Measurements from ENCODE around the gene ELF1. TPM values are rescaled to one million over a fixed set of nuclear protein-coding genes. Genes with fewer than 3 reads are reported as not detected.
"Not testable (repeated sequence)": the region's sequence is repeated elsewhere in the genome, so short reads cannot be mapped to it uniquely, and the experiment has no call there.

The ELF1 gene
- total and polyA plus RNA-seq, 4 donors: 23.0 to 77.0 (median 47.6) TPM

DNA sequence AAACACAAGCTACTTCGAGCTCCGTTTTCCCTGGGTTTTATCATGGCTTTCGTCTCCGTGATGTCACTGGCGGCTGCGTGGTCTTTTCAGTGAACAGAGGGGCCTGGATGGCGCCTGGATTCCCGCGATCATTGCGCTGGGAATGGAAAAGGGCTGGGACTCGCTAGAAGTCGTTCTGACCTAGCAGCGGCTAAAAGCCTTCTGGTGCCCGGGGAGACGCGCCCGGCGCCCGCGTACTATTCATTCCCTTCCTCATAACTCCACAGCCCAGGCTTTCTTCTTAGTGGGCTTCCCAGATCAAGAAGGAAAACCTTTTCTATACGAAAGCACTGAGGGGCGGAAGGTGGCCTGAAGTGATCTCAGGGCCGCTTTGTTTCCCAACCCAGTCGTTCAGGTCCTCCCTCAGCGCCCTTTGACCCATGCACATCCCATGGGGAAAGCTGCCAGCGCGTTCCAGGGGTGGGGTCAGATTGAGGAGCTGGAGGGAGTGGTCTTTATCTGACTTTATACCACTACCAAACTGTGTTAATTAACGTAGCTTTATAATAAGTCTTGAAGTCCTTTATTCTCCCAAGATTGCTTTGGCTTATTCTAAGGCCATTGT is 96.6 kb downstream of the ELF1 start:
- Histone ChIP-seq H3K4me3 (ENCODE audit: low read length in 2 of 2) (no peak overlapping the region), H3K4me1 (ENCODE audit: control insufficient read depth in 1 of 2, insufficient read depth in 2 of 2, low read length in 2 of 2) (no peaks in the 10 kb centered on the region), H3K36me3 (ENCODE audit: control insufficient read depth in 1 of 2, insufficient read depth in 2 of 2, low read length in 1 of 2) (no peaks in the 10 kb centered on the region), H3K9me3 (ENCODE audit: control insufficient read depth, low read length) (no peaks in the 10 kb centered on the region), H3K27me3 (ENCODE audit: control insufficient read depth in 1 of 2, insufficient read depth in 2 of 2, low read length in 1 of 2) (no peaks in the 10 kb centered on the region), H3K27ac (ENCODE audit: low read depth in 1 of 2, low read length in 2 of 2) (no peak overlapping the region)
- 63 to 64% methylated on average over 28 of the region's 28 CpGs for WGBS, 2 donors
- peak in 1 of 2 donors; percentile 51 for DNase-seq
- ATAC-seq (ENCODE audit: low FRiP score): no peak
- intact Hi-C loops (cut with DNase I): loop anchor here (5.0 to 10.0 kb wide), 4 partner anchors 62 to 150 kb away; partner anchors contain the start of genes MRPS31 (in 1 of the 2) and WBP4 (in 1 of the 2)

GRCh38 chr13:40920826-40921225 is 98.3 kb downstream of the ELF1 start:
- no peaks in the 10 kb centered on the region for H3K4me1 ChIP-seq (ENCODE audit: control insufficient read depth in 1 of 2, insufficient read depth in 2 of 2, low read length in 2 of 2)
- H3K27me3 ChIP-seq (ENCODE audit: control insufficient read depth in 1 of 2, insufficient read depth in 2 of 2, low read length in 1 of 2): no peaks in the 10 kb centered on the region
- H3K4me3 ChIP-seq (ENCODE audit: low read length in 2 of 2): peak overlapping the region; percentile 66 to 73
- no peak for DNase-seq
- H3K9me3 ChIP-seq (ENCODE audit: control insufficient read depth, low read length): no peaks in the 10 kb centered on the region
- WGBS, 2 donors: 2 to 4% methylated on average over 5 of the region's 5 CpGs
- intact Hi-C loops (cut with DNase I): loop anchor here (5.0 to 10.0 kb wide), 4 partner anchors 64 to 149 kb away; partner anchors contain the start of genes MRPS31 (in 1 of the 2) and WBP4 (in 1 of the 2)
- ATAC-seq (ENCODE audit: low FRiP score): no peak
- H3K36me3 ChIP-seq (ENCODE audit: control insufficient read depth in 1 of 2, insufficient read depth in 2 of 2, low read length in 1 of 2): no peaks in the 10 kb centered on the region
- peak overlapping the region; percentile 3 to 59 for H3K27ac ChIP-seq (ENCODE audit: low read depth in 1 of 2, low read length in 2 of 2)

DNA sequence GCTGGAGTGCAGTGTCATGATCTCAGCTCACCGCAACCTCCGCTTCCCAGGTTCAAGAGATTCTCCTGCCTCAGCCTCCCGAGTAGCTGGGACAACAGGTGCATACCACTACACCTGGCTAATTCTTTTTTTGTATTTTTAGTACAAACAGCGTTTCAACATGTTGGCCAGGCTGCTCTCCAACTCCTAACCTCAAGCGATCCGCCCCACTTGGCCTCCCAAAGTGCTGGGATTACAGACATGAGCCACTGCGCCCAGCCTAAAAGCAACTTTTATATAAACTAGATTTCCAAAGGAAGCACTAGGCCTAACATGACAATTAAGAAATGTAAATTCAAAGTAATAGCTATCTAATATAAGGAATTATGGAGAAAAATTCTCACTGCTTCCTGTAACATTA is 99.2 kb downstream of the ELF1 start:
- WGBS, 2 donors: 91 to 93% methylated on average over 7 of the region's 7 CpGs
- intact Hi-C loops (cut with DNase I): loop anchor here (5.0 to 10.0 kb wide), 4 partner anchors 65 to 148 kb away; partner anchors contain the start of genes MRPS31 (in 1 of the 2) and WBP4 (in 1 of the 2)
- H3K9me3 ChIP-seq (ENCODE audit: control insufficient read depth, low read length); DNase-seq; H3K27ac ChIP-seq (ENCODE audit: low read depth in 1 of 2, low read length in 2 of 2); H3K4me1 ChIP-seq (ENCODE audit: control insufficient read depth in 1 of 2, insufficient read depth in 2 of 2, low read length in 2 of 2); H3K36me3 ChIP-seq (ENCODE audit: control insufficient read depth in 1 of 2, insufficient read depth in 2 of 2, low read length in 1 of 2); H3K4me3 ChIP-seq (ENCODE audit: low read length in 2 of 2); ATAC-seq (ENCODE audit: low FRiP score); H3K27me3 ChIP-seq (ENCODE audit: control insufficient read depth in 1 of 2, insufficient read depth in 2 of 2, low read length in 1 of 2): not testable (repeated sequence)

- no peak overlapping the region for H3K27ac ChIP-seq (ENCODE audit: low read depth in 1 of 2, low read length in 2 of 2)
- H3K4me1 ChIP-seq (ENCODE audit: control insufficient read depth in 1 of 2, insufficient read depth in 2 of 2, low read length in 2 of 2): no peaks in the 10 kb centered on the region
- no peak for ATAC-seq (ENCODE audit: low FRiP score)
- intact Hi-C loops (cut with DNase I): no loop called here
- no peaks in the 10 kb centered on the region for H3K36me3 ChIP-seq (ENCODE audit: control insufficient read depth in 1 of 2, insufficient read depth in 2 of 2, low read length in 1 of 2)
- WGBS, 2 donors: 86 to 87% methylated on average over 6 of the region's 6 CpGs
- DNase-seq: no peak
- no peak overlapping the region for H3K4me3 ChIP-seq (ENCODE audit: low read length in 2 of 2)
- no peaks in the 10 kb centered on the region for H3K9me3 ChIP-seq (ENCODE audit: control insufficient read depth, low read length)
- H3K27me3 ChIP-seq (ENCODE audit: control insufficient read depth in 1 of 2, insufficient read depth in 2 of 2, low read length in 1 of 2): no peaks in the 10 kb centered on the region
Measured at GRCh38 chr13:40916207-40916998, 102.7 kb downstream of the ELF1 start.

DNA sequence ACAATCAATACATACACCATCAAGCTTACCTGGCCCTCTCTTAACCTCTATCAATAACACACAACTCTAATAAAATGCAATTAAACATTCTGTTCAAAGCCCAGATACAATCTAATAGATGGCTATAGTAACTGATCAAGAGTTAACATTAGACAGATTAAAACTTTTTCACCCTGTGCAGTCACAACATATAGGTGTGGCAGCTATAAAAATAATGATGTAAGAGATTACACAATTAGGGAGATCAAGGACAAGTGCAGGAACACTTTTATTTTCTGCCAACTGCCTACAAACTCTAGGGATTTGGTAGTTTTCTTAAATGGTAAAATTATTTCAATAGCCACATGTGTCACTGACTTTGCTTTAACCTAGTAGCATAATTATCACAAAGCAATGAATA is 104.3 kb downstream of the ELF1 start:
- H3K27ac ChIP-seq (ENCODE audit: low read depth in 1 of 2, low read length in 2 of 2); H3K9me3 ChIP-seq (ENCODE audit: control insufficient read depth, low read length); intact Hi-C loops (cut with DNase I); DNase-seq; H3K4me1 ChIP-seq (ENCODE audit: control insufficient read depth in 1 of 2, insufficient read depth in 2 of 2, low read length in 2 of 2); H3K36me3 ChIP-seq (ENCODE audit: control insufficient read depth in 1 of 2, insufficient read depth in 2 of 2, low read length in 1 of 2); H3K4me3 ChIP-seq (ENCODE audit: low read length in 2 of 2); ATAC-seq (ENCODE audit: low FRiP score); H3K27me3 ChIP-seq (ENCODE audit: control insufficient read depth in 1 of 2, insufficient read depth in 2 of 2, low read length in 1 of 2): not testable (repeated sequence)

GRCh38 chr13:40911341-40911740 is 107.8 kb downstream of the ELF1 start:
- no peak for ATAC-seq (ENCODE audit: low FRiP score)
- intact Hi-C loops (cut with DNase I): no loop called here
- no peak overlapping the region for H3K4me3 ChIP-seq (ENCODE audit: low read length in 2 of 2)
- no peaks in the 10 kb centered on the region for H3K9me3 ChIP-seq (ENCODE audit: control insufficient read depth, low read length)
- peaks cover 0 to 2% of the 10 kb centered on the region in 2 donors for H3K4me1 ChIP-seq (ENCODE audit: control insufficient read depth in 1 of 2, insufficient read depth in 2 of 2, low read length in 2 of 2)
- no peak for DNase-seq
- no peaks in the 10 kb centered on the region for H3K36me3 ChIP-seq (ENCODE audit: control insufficient read depth in 1 of 2, insufficient read depth in 2 of 2, low read length in 1 of 2)
- H3K27me3 ChIP-seq (ENCODE audit: control insufficient read depth in 1 of 2, insufficient read depth in 2 of 2, low read length in 1 of 2): no peaks in the 10 kb centered on the region
- no peak overlapping the region for H3K27ac ChIP-seq (ENCODE audit: low read depth in 1 of 2, low read length in 2 of 2)

DNA sequence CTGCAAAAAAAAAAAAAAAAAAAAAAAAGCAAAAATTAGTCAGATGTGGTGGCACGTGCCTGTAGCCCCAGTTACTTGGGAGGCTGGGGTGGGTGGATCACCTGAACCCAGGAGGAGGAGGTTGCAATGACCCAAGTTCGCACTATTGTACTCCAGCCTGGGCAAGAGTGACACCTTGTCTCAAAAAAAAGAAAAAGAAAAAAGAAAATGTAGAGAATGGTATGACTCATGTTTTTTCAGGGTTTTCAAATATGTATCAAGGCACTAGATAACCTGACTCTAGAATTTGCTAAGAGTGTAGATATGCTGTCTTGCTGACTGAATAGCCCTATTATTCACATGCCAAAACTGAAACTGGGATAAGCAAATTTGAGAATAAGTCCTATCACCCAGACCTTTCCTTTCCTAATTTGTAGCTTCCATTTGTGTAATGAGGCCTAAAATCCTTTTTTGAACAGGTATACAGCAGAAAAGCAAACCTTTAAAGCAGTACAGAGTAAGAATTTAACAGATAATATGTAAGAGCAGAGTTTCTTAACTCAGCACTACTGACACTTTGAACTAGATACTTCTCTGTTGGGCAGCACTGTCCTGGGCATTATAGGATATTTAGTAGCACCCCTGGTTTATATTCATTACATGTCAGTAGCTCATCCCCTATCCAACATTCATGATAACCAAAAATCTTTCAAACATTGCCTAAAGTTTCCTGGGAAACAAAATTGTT is 108.6 kb downstream of the ELF1 start:
- H3K4me1 ChIP-seq (ENCODE audit: control insufficient read depth in 1 of 2, insufficient read depth in 2 of 2, low read length in 2 of 2): peaks cover 0 to 2% of the 10 kb centered on the region in 2 donors
- no peaks in the 10 kb centered on the region for H3K27me3 ChIP-seq (ENCODE audit: control insufficient read depth in 1 of 2, insufficient read depth in 2 of 2, low read length in 1 of 2)
- no peaks in the 10 kb centered on the region for H3K9me3 ChIP-seq (ENCODE audit: control insufficient read depth, low read length)
- DNase-seq (no peak), ATAC-seq (ENCODE audit: low FRiP score) (no peak)
- H3K36me3 ChIP-seq (ENCODE audit: control insufficient read depth in 1 of 2, insufficient read depth in 2 of 2, low read length in 1 of 2): no peaks in the 10 kb centered on the region
- 88 to 96% methylated on average over 2 of the region's 2 CpGs for WGBS, 2 donors
- intact Hi-C loops (cut with DNase I): no loop called here
- no peak overlapping the region for H3K27ac ChIP-seq (ENCODE audit: low read depth in 1 of 2, low read length in 2 of 2)
- H3K4me3 ChIP-seq (ENCODE audit: low read length in 2 of 2): no peak overlapping the region

DNA sequence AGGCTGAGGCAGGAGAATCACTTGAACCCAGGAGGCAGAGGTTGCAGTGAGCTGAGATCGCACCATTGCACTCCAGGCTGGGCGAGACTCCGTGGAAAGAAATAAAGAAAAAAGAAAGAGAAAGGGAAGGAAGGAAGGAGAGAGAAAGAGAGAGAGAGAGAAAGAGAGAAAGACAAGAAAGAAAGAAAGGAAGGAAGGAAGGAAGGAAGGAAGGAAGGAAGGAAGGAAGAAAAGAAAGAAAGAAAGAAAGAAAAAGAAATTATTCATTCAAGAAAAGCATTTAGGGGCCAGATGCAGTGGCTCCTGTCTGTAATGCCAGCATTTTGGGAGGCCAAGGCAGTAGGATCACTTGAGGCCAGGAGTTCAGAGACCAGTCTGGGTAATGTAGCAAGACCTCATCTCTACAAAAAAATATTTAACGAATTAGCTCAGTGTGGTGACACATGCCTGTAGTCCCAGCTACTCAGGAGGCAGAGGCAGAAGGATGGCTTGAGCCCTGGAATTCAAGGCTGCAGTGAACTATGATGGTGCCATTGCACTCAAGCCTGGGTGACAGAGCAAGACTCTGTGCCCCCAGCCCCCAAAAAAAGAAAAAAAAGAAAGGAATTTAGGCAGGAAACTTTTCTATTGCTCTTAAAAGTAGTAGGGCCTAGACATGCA is 109.4 kb downstream of the ELF1 start:
- H3K36me3 ChIP-seq (ENCODE audit: control insufficient read depth in 1 of 2, insufficient read depth in 2 of 2, low read length in 1 of 2); intact Hi-C loops (cut with DNase I); H3K27ac ChIP-seq (ENCODE audit: low read depth in 1 of 2, low read length in 2 of 2); H3K27me3 ChIP-seq (ENCODE audit: control insufficient read depth in 1 of 2, insufficient read depth in 2 of 2, low read length in 1 of 2); H3K4me3 ChIP-seq (ENCODE audit: low read length in 2 of 2); ATAC-seq (ENCODE audit: low FRiP score); H3K4me1 ChIP-seq (ENCODE audit: control insufficient read depth in 1 of 2, insufficient read depth in 2 of 2, low read length in 2 of 2); H3K9me3 ChIP-seq (ENCODE audit: control insufficient read depth, low read length); DNase-seq: not testable (repeated sequence)
- WGBS, 2 donors: 96 to 97% methylated on average over 4 of the region's 4 CpGs
